ENCODE measurements around the gene OPCML. TPM values are rescaled to one million over a fixed set of nuclear protein-coding genes. Genes with fewer than 3 reads are reported as not detected.
A peak's percentile ranks its signal among the peaks of the same experiment; 100 is the strongest.

Gene OPCML
- polyA plus RNA-seq, 1 donor from 2014 or later = 11.6 TPM

- Histone ChIP-seq H3K79me2 (replicated peaks; ENCODE audit: insufficient read depth, low read length) (no peaks in the 10 kb centered on the region), H3K27ac (ENCODE audit: low read length) (peak overlapping the region; percentile 73), H2AFZ (ENCODE audit: low read depth, low read length) (peak overlapping the region; percentile 3), H4K20me1 (ENCODE audit: insufficient read depth) (no peaks in the 10 kb centered on the region), H3K9me2 (ENCODE audit: insufficient read depth, low read length) (no peaks in the 10 kb centered on the region), H3K27me3 (ENCODE audit: insufficient read depth, low read depth, low read length) (no peaks in the 10 kb centered on the region), H3K9ac (ENCODE audit: low read length) (peak overlapping the region; percentile 59), H3K4me3 (ENCODE audit: low read length) (peak overlapping the region; percentile 33), H3K9me3 (ENCODE audit: low read length) (no peaks in the 10 kb centered on the region), H3F3A (ENCODE audit: insufficient read depth, low read length, poor library complexity, severe bottlenecking) (peaks cover 6% of the 10 kb centered on the region), H3K4me2 (ENCODE audit: low read length) (no peak overlapping the region), H3K36me3 (ENCODE audit: insufficient read depth, low read length) (no peaks in the 10 kb centered on the region)
- TF ChIP-seq SMC3 (conservative IDR thresholded peaks at IDR 0.05; ENCODE audit: poor library complexity) (no peak), RAD21 (conservative IDR thresholded peaks at IDR 0.05) (no peak), EZH2 (IDR thresholded peaks at IDR 0.05; ENCODE audit: borderline replicate concordance, insufficient read depth, low read length, poor library complexity, severe bottlenecking) (no peak), MXI1 (conservative IDR thresholded peaks at IDR 0.05; ENCODE audit: poor library complexity, severe bottlenecking) (no peak), POLR2AphosphoS5 (IDR thresholded peaks at IDR 0.05) (no peak), TAF1 (IDR thresholded peaks at IDR 0.05; ENCODE audit: low read depth) (no peak), REST (IDR thresholded peaks at IDR 0.05; ENCODE audit: borderline replicate concordance) (no peak), EP300 (conservative IDR thresholded peaks at IDR 0.05; ENCODE audit: poor library complexity, severe bottlenecking) (no peak)
Observed at GRCh38 chr11:132910011-132910760, 622.1 kb downstream of the OPCML start.

- H3K9me2 ChIP-seq (ENCODE audit: insufficient read depth, low read length) = no peaks in the 10 kb centered on the region
- H4K20me1 ChIP-seq (ENCODE audit: insufficient read depth) = no peaks in the 10 kb centered on the region
- no peaks in the 10 kb centered on the region for H3K27me3 ChIP-seq (ENCODE audit: insufficient read depth, low read depth, low read length)
- no peak overlapping the region for H3K4me3 ChIP-seq (ENCODE audit: low read length)
- peak overlapping the region; percentile 3 for H2AFZ ChIP-seq (ENCODE audit: low read depth, low read length)
- H3K79me2 ChIP-seq (replicated peaks; ENCODE audit: insufficient read depth, low read length) = no peaks in the 10 kb centered on the region
- peak overlapping the region; percentile 59 for H3K9ac ChIP-seq (ENCODE audit: low read length)
- H3K4me2 ChIP-seq (ENCODE audit: low read length) = no peak overlapping the region
- TF ChIP-seq EP300 (conservative IDR thresholded peaks at IDR 0.05; ENCODE audit: poor library complexity, severe bottlenecking) (no peak), SMC3 (conservative IDR thresholded peaks at IDR 0.05; ENCODE audit: poor library complexity) (no peak), EZH2 (IDR thresholded peaks at IDR 0.05; ENCODE audit: borderline replicate concordance, insufficient read depth, low read length, poor library complexity, severe bottlenecking) (no peak), POLR2AphosphoS5 (IDR thresholded peaks at IDR 0.05) (no peak), RAD21 (conservative IDR thresholded peaks at IDR 0.05) (no peak)
- peak overlapping the region; percentile 73 for H3K27ac ChIP-seq (ENCODE audit: low read length)
- no peaks in the 10 kb centered on the region for H3K36me3 ChIP-seq (ENCODE audit: insufficient read depth, low read length)
- no peaks in the 10 kb centered on the region for H3K9me3 ChIP-seq (ENCODE audit: low read length)
- peaks cover 6% of the 10 kb centered on the region for H3F3A ChIP-seq (ENCODE audit: insufficient read depth, low read length, poor library complexity, severe bottlenecking)
Observed at GRCh38 chr11:132909021-132909606, 623.2 kb downstream of the OPCML start.

GRCh38 chr11:132908414-132908810, 623.9 kb downstream of the OPCML start:
- H3K27me3 ChIP-seq (ENCODE audit: insufficient read depth, low read depth, low read length) = no peaks in the 10 kb centered on the region
- H3K9me3 ChIP-seq (ENCODE audit: low read length) = no peaks in the 10 kb centered on the region
- H3K4me2 ChIP-seq (ENCODE audit: low read length) = no peak overlapping the region
- no peaks in the 10 kb centered on the region for H3K9me2 ChIP-seq (ENCODE audit: insufficient read depth, low read length)
- peaks cover 6% of the 10 kb centered on the region for H3F3A ChIP-seq (ENCODE audit: insufficient read depth, low read length, poor library complexity, severe bottlenecking)
- TF ChIP-seq TAF1 (IDR thresholded peaks at IDR 0.05; ENCODE audit: low read depth) (no peak), SMC3 (conservative IDR thresholded peaks at IDR 0.05; ENCODE audit: poor library complexity) (no peak), EZH2 (IDR thresholded peaks at IDR 0.05; ENCODE audit: borderline replicate concordance, insufficient read depth, low read length, poor library complexity, severe bottlenecking) (no peak), POLR2AphosphoS5 (IDR thresholded peaks at IDR 0.05) (no peak), MXI1 (conservative IDR thresholded peaks at IDR 0.05; ENCODE audit: poor library complexity, severe bottlenecking) (no peak), REST (IDR thresholded peaks at IDR 0.05; ENCODE audit: borderline replicate concordance) (no peak), CTCF (IDR thresholded peaks at IDR 0.05; ENCODE audit: poor library complexity, severe bottlenecking) (no peak), RAD21 (conservative IDR thresholded peaks at IDR 0.05) (no peak), EP300 (conservative IDR thresholded peaks at IDR 0.05; ENCODE audit: poor library complexity, severe bottlenecking) (no peak)
- no peak overlapping the region for H3K9ac ChIP-seq (ENCODE audit: low read length)
- no peaks in the 10 kb centered on the region for H3K36me3 ChIP-seq (ENCODE audit: insufficient read depth, low read length)
- no peaks in the 10 kb centered on the region for H3K79me2 ChIP-seq (replicated peaks; ENCODE audit: insufficient read depth, low read length)
- H2AFZ ChIP-seq (ENCODE audit: low read depth, low read length) = no peak overlapping the region
- H3K27ac ChIP-seq (ENCODE audit: low read length) = no peak overlapping the region
- no peak overlapping the region for H3K4me3 ChIP-seq (ENCODE audit: low read length)
- H4K20me1 ChIP-seq (ENCODE audit: insufficient read depth) = no peaks in the 10 kb centered on the region
